ENCODE data around the gene RBM14. TPM values are rescaled to one million over a fixed set of nuclear protein-coding genes. Genes with fewer than 3 reads are reported as not detected.
A peak's percentile ranks its signal among the peaks of the same experiment; 100 is the strongest.
"Not testable (repeated sequence)": the region's sequence is repeated elsewhere in the genome, so short reads cannot be mapped to it uniquely, and the experiment has no call there.

The RBM14 gene
- total and polyA plus RNA-seq, 9 of the 15 experiments (the other 6 are each of a cell fraction or from before 2014, with no cell fraction given) = 5.5 to 131 (median 42.6) TPM

- FAIRE-seq = peak; percentile 6
- POLR2A ChIA-PET = interaction anchor here (0.8 to 26.4 kb wide), 7 partner anchors 9 to 267 kb away, joined by 3 to 387 read pairs (median 15); partner anchors contain the start of genes RBM14 and RBM4B
- CTCF ChIA-PET (ENCODE audit: low intra/inter-chr PET ratio); BruUV-seq (replicated peaks); H3K27ac ChIP-seq (ENCODE audit: extremely low read depth, low read depth, low read length); H3K27me3 ChIP-seq (ENCODE audit: control insufficient read depth in 2 of 2, insufficient read depth in 2 of 2, low read length in 2 of 2); ATAC-seq; H3K9me3 ChIP-seq (replicated peaks; ENCODE audit: control insufficient read depth, insufficient read depth, low read depth, low read length); H3K9me1 ChIP-seq (ENCODE audit: control insufficient read depth, insufficient read depth, low read length); intact Hi-C loops (cut with micrococcal nuclease); DNase-seq (ENCODE audit: extremely low read depth in 1 of 4, low spot score in 3 of 4); H2AFZ ChIP-seq (ENCODE audit: low read depth, low read length); in situ Hi-C loops (cut with MboI); TF ChIP-seq CREB1 (IDR thresholded peaks at IDR 0.05): not testable (repeated sequence)
- TF ChIP-seq ARID4B (CRISPR knock-in tag; IDR thresholded peaks at IDR 0.05) (peak; percentile 51; the same call in 1 of the 2 replicates), SIN3A (IDR thresholded peaks at IDR 0.05; ENCODE audit: borderline replicate concordance in 2 of 2, control insufficient read depth in 1 of 2, low read depth in 2 of 2, low read length in 2 of 2) (0 out of 4 replicates have a peak, but pooled peaks of 1 of the 2 experiments have one; percentile 16), TFAP4 (CRISPR knock-in tag; IDR thresholded peaks at IDR 0.05; ENCODE audit: borderline replicate concordance) (peak; percentile 35; the same call in 1 of the 2 replicates), CBFA2T2 (conservative IDR thresholded peaks at IDR 0.05) (0 out of 2 replicates have a peak, but pooled peaks have one; percentile 2), CREB1 (CRISPR knock-in tag; IDR thresholded peaks at IDR 0.05) (0 out of 2 replicates have a peak, but pooled peaks have one; percentile 11)
- 35% methylated on average over 7 of the region's 10 CpGs for WGBS (ENCODE audit: insufficient coverage, low coverage, missing lambda C conversion rate)
- Histone ChIP-seq H3K4me3 (peak overlapping the region; percentile 73), H3K4me2 (ENCODE audit: insufficient read depth, low read length) (peak overlapping the region; percentile 84), H3K4me1 (replicated peaks in 1 of 2; ENCODE audit: control insufficient read depth in 2 of 2, insufficient read depth in 2 of 2, low read length in 2 of 2) (peaks cover 24 to 25% of the 10 kb centered on the region in 2 experiments), H3K9ac (ENCODE audit: insufficient read depth in 1 of 2, low read depth in 2 of 2, low read length in 2 of 2) (peak overlapping the region; percentile 94 to 96; a peak in 3 of 4 replicates), H4K20me1 (replicated peaks; ENCODE audit: control insufficient read depth, insufficient read depth, low read length) (peaks cover 61% of the 10 kb centered on the region), H3K79me2 (ENCODE audit: control insufficient read depth, insufficient read depth, low read length) (peaks cover 94% of the 10 kb centered on the region), H3K36me3 (ENCODE audit: control insufficient read depth, insufficient read depth, low read length) (peaks cover 67% of the 10 kb centered on the region)
Observed at GRCh38 chr11:66639814-66640340, 23.4 kb downstream of the RBM14 start.

All from K562 (cell line).